Keratinocyte (primary cell): ENCODE results near the gene BAIAP3. TPM values are rescaled to one million over a fixed set of nuclear protein-coding genes. Genes with fewer than 3 reads are reported as not detected.

Experiments
- DNase-seq: peaks from one replicate; pipeline ENCODE4 v3.0.0-alpha.2; 2011; ENCODE audit warnings: low read depth, missing footprints, low spot score
- FAIRE-seq: peaks from 2 replicates; lab custom pipeline; 2011; peaks lifted over from hg19 to GRCh38; lab: Jason Lieb, UNC
- H2AFZ ChIP-seq: 2 replicates; pipeline ENCODE4 v1.6.0; 2012; ENCODE audit warnings: low read length, control low read depth, inconsistent platforms; ENCODE audit not compliant: control insufficient read depth
- H3K27ac ChIP-seq: 2 replicates; pipeline ENCODE4 v1.5.1; 2011; ENCODE audit warnings: low read length; ENCODE audit not compliant: control insufficient read depth, insufficient read depth
- H3K27me3 ChIP-seq: 3 replicates; pipeline ENCODE4 v1.6.0; 2011; ENCODE audit warnings: low read length; ENCODE audit not compliant: control insufficient read depth, insufficient read depth; ENCODE audit errors: extremely low read depth
- H3K36me3 ChIP-seq, 2 experiments: 2 replicates in 1 of 2; 3 replicates in 1 of 2; pipeline ENCODE4 v1.5.1; 2011; ENCODE audit warnings: low read length in 2 of 2, mild to moderate bottlenecking in 1 of 2; ENCODE audit not compliant: control insufficient read depth in 2 of 2, insufficient read depth in 2 of 2; ENCODE audit errors: extremely low read depth in 1 of 2
- H3K4me1 ChIP-seq: 3 replicates; pipeline ENCODE4 v1.5.1; 2011; ENCODE audit warnings: low read length; ENCODE audit not compliant: control insufficient read depth, insufficient read depth; ENCODE audit errors: extremely low read depth
- H3K4me2 ChIP-seq: 3 replicates; pipeline ENCODE4 v1.6.0; 2011; ENCODE audit warnings: low read depth, low read length; ENCODE audit not compliant: control insufficient read depth, insufficient read depth; ENCODE audit errors: extremely low read depth
- H3K4me3 ChIP-seq, 3 experiments: fragments of 200-600 bp in 1 of 3; sonication (generic) in 1 of 3; 2 replicates in 2 of 3; 3 replicates in 1 of 3; pipeline ENCODE4 v1.5.1; 2011 to 2016; ENCODE audit warnings: low read length in 3 of 3, mild to moderate bottlenecking in 3 of 3, control low read depth in 2 of 3, inconsistent platforms in 1 of 3, low read depth in 1 of 3, mixed read lengths in 1 of 3, mixed run types in 1 of 3, moderate library complexity in 1 of 3; ENCODE audit not compliant: control insufficient read depth in 2 of 3, insufficient read depth in 2 of 3; ENCODE audit errors: extremely low read depth in 1 of 3
- H3K79me2 ChIP-seq: 2 replicates; pipeline ENCODE4 v1.6.0; 2012; ENCODE audit warnings: low read length; ENCODE audit not compliant: control insufficient read depth, insufficient read depth
- H3K9ac ChIP-seq: 3 replicates; pipeline ENCODE4 v1.6.0; 2011; ENCODE audit warnings: low read length; ENCODE audit not compliant: control insufficient read depth, insufficient read depth; ENCODE audit errors: extremely low read depth
- H3K9me1 ChIP-seq: 3 replicates; pipeline ENCODE4 v1.6.0; 2011; ENCODE audit warnings: low read length; ENCODE audit not compliant: control insufficient read depth, insufficient read depth; ENCODE audit errors: extremely low read depth
- H3K9me3 ChIP-seq: 2 replicates; pipeline ENCODE4 v1.5.1; 2012; ENCODE audit warnings: low read depth, low read length; ENCODE audit not compliant: control insufficient read depth
- H4K20me1 ChIP-seq: 3 replicates; pipeline ENCODE4 v1.6.0; 2011; ENCODE audit warnings: low read length; ENCODE audit not compliant: control insufficient read depth, insufficient read depth; ENCODE audit errors: extremely low read depth
- EZH2 ChIP-seq: IDR thresholded peaks from one replicate; pipeline ENCODE4 v1.6.1; 2012; ENCODE audit warnings: inconsistent platforms, mild to moderate bottlenecking, low read length, moderate library complexity
- dilution Hi-C: fragments of 300-500 bp; cut with MboI; formaldehyde crosslinking; loops from one replicate; pipeline ENCODE4 v1.7.0; 2020; ENCODE audit warnings: low sequenced_read_pairs; ENCODE audit not compliant: extremely low pct_ligation_motif_present
- polyA plus RNA-seq, 5 experiments: library from polyadenylated mRNA; depleted of rRNA in 3 of 5; stranded (reverse) in 3 of 5; stranded (forward) in 1 of 5; unstranded in 1 of 5; fragments of >200 nt; gene quantifications; 1 replicate in 1 of 5; 2 replicates in 3 of 5; 3 replicates in 1 of 5; pipeline versions ENCODE4 v1.2.1 to v1.2.3, GENCODE V29; 2011 to 2012; ENCODE audit warnings: missing spikeins in 2 of 5, low read depth in 1 of 5, low replicate concordance in 1 of 5
- TF ChIP-seq, protein P1 (sequence below), 3 experiments: IDR thresholded peaks in 1 of 3; conservative IDR thresholded peaks in 1 of 3; optimal IDR thresholded peaks in 1 of 3; 2 replicates in 2 of 3; 3 replicates in 1 of 3; pipeline versions ENCODE3 to v1.5.1; 2011; ENCODE audit warnings: low read length in 3 of 3, mild to moderate bottlenecking in 3 of 3, moderate library complexity in 2 of 3, control low read depth in 1 of 3, inconsistent platforms in 1 of 3; ENCODE audit not compliant: insufficient read depth in 2 of 3; ENCODE audit errors: extremely low read depth in 1 of 3

BAIAP3 gene
- polyA plus RNA-seq, 1 donor (not counting 4 experiments of a cell fraction or from before 2014, with no cell fraction given): not detected

DNA sequence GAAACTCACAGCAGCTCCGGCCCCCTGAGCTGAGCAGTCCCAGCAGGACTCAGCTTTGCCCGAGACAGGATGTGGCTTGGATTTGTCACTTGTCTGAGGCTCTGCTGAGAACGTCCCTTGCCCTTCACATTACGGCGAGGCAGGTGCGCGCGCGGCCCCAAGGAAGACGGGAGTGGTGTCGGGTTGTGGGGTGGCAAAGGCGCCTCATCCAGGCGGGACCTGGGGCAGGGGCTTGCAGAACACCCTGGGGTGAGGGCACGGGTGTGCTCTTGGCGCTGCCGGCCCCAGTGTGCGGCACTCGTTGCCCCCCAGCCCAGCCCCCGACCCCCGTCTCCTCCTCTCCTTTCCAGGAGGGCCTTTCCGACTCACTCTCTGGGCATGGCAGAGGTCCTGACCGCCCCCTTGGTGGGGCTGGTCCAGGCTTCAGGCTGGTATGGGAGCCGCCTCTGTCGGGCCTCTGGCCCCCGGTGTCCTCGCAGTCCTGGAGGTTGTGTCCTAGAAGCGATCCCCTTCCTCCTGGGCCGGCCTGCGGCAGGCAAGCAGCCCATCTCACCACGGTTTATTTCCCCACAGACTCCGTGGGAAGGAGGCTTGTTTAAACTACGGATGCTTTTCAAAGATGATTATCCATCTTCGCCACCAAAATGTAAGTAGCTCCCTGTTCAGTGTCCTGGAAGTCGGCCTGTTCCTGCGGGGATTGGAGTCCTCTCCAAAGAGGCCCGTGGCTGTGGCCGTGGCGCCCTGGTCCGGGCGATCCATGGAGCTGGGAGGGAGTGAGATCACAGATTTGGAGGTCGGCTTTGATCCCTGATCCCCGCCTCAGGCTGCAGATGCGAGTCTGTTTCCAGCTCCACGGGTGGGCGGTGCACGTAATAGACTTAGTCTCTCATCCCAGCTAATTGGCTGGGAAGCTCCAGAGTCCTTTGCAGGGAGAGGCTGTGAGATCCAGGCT is 18.1 kb upstream of the BAIAP3 start:
- Histone ChIP-seq H3K27ac (no peak overlapping the region), H3K36me3 (peaks cover 33 to 66% of the 10 kb centered on the region in 2 experiments), H3K27me3 (no peaks in the 10 kb centered on the region), H2AFZ (no peak overlapping the region), H3K79me2 (peaks cover 87% of the 10 kb centered on the region), H3K4me2 (no peak overlapping the region), H3K4me3 (no peak overlapping the region), H3K9me3 (no peaks in the 10 kb centered on the region), H3K9ac (no peak overlapping the region), H3K4me1 (peaks cover 16% of the 10 kb centered on the region), H3K9me1 (no peaks in the 10 kb centered on the region), H4K20me1 (peaks cover 32% of the 10 kb centered on the region)
- FAIRE-seq: no peak
- dilution Hi-C loops: no loop called here
- no peak for DNase-seq
- TF ChIP-seq, protein P1, sequence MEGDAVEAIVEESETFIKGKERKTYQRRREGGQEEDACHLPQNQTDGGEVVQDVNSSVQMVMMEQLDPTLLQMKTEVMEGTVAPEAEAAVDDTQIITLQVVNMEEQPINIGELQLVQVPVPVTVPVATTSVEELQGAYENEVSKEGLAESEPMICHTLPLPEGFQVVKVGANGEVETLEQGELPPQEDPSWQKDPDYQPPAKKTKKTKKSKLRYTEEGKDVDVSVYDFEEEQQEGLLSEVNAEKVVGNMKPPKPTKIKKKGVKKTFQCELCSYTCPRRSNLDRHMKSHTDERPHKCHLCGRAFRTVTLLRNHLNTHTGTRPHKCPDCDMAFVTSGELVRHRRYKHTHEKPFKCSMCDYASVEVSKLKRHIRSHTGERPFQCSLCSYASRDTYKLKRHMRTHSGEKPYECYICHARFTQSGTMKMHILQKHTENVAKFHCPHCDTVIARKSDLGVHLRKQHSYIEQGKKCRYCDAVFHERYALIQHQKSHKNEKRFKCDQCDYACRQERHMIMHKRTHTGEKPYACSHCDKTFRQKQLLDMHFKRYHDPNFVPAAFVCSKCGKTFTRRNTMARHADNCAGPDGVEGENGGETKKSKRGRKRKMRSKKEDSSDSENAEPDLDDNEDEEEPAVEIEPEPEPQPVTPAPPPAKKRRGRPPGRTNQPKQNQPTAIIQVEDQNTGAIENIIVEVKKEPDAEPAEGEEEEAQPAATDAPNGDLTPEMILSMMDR (optimal IDR thresholded peaks at IDR 0.05 in 1 of 3, IDR thresholded peaks at IDR 0.05 in 1 of 3, conservative IDR thresholded peaks at IDR 0.05 in 1 of 3; ENCODE audit: extremely low read depth in 1 of 3, insufficient read depth in 2 of 3, low read length in 3 of 3): no peak
- TF ChIP-seq EZH2: no peak

DNA sequence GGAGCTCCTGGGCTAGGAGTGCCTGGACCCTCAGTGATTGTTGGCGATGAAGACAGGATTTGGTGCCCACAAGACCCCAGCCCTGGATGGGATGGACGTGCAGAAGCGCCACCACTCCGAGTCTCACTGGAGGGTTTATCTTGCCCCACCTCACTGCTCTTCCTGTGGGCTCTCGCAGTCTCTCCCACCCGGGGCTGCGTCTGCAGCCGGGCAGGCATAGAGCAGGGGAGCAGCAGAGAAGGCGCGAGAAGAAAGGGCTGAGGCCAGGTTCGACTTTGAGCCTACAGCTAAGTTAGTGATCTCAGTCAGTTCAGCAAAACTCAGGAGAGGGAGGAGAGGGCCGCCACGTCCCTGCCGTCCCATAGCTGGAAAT is 17.4 kb upstream of the BAIAP3 start:
- H2AFZ ChIP-seq: no peak overlapping the region
- H3K36me3 ChIP-seq: peaks cover 38 to 67% of the 10 kb centered on the region in 2 experiments

More for the DNA sequence above, 17.4 kb upstream of the BAIAP3 start:
- Histone ChIP-seq H4K20me1 (peaks cover 25% of the 10 kb centered on the region), H3K27ac (no peak overlapping the region), H3K4me1 (peaks cover 12% of the 10 kb centered on the region), H3K9me1 (no peaks in the 10 kb centered on the region), H3K4me2 (no peak overlapping the region), H3K4me3 (no peak overlapping the region), H3K27me3 (no peaks in the 10 kb centered on the region), H3K79me2 (peaks cover 80% of the 10 kb centered on the region), H3K9ac (no peak overlapping the region), H3K9me3 (no peaks in the 10 kb centered on the region)
- no peak for TF ChIP-seq EZH2
- TF ChIP-seq, protein P1 (optimal IDR thresholded peaks at IDR 0.05 in 1 of 3, IDR thresholded peaks at IDR 0.05 in 1 of 3, conservative IDR thresholded peaks at IDR 0.05 in 1 of 3; ENCODE audit: extremely low read depth in 1 of 3, insufficient read depth in 2 of 3, low read length in 3 of 3): no peak
- no peak for FAIRE-seq
- dilution Hi-C loops: no loop called here
- DNase-seq: no peak
